ENCODE data around the gene SIVA1.
"Not testable (repeated sequence)": the region's sequence is repeated elsewhere in the genome, so short reads cannot be mapped to it uniquely, and the experiment has no call there.

SIVA1 gene

DNA sequence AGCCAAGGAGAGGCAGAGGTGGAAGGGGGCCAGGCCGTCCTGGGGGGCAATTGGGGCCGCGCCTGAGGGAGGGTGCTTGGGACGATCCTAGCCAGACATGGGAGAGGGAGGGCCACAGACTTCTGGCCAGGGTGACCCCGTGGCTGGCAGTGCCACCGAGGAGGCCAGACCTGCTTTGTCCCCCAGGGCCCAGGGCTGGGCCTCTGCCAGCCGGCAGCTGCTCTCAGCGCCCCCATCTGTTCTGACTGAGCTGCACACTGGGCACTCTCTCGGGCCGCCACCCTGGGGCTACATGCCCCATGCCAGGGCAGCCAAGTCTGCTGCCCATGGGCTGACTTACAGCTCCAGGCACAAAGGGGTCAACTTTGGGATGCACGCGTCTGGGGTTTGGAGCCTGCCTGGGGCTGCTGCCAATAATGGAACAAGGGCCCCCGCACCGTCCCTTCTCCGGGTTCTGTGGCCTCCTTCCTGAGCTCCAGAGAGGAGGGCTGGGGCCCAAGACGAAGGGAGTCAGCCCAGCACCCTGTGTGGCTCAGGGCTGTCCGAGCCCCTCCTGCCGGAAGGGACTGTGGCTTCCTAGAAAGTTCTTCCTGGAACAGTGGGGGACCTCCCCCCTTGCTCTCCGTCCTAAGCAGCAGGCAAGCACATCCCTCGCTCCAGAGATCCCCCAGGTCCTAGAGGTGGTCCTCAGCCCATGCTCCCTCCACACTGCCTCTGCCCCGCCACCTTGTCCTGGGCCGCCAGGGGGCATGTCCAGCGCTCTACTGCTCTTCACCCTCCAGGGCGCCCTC is 27.8 kb upstream of the SIVA1 start:
- Mint-ChIP-seq H3K36me3 (peaks cover 2% of the 10 kb centered on the region), H3K4me3 (peak overlapping the region; percentile 41), H3K9me3 (no peaks in the 10 kb centered on the region), H3K4me1 (no peaks in the 10 kb centered on the region), H3K27ac (no peak overlapping the region), H3K27me3 (peaks cover 29% of the 10 kb centered on the region)
- CTCF ChIA-PET = interaction anchor here (1.0 to 1.6 kb wide), 4 partner anchors 10 to 101 kb away, joined by 3 to 4 read pairs (median 3); no protein-coding TSS in a partner anchor
- no peak for DNase-seq

GRCh38 chr14:104725772-104726548 is 27.0 kb upstream of the SIVA1 start:
- no peak for DNase-seq
- peaks cover 2% of the 10 kb centered on the region for H3K36me3 Mint-ChIP-seq
- H3K9me3 Mint-ChIP-seq = no peaks in the 10 kb centered on the region
- peaks cover 29% of the 10 kb centered on the region for H3K27me3 Mint-ChIP-seq
- CTCF ChIA-PET = interaction anchor here (0.6 to 1.6 kb wide), 4 partner anchors 9 to 100 kb away, joined by 3 to 4 read pairs (median 3); no protein-coding TSS in a partner anchor
- H3K4me1 Mint-ChIP-seq = no peaks in the 10 kb centered on the region
- no peak overlapping the region for H3K27ac Mint-ChIP-seq
- no peak overlapping the region for H3K4me3 Mint-ChIP-seq

GRCh38 chr14:104726600-104727451 is 26.1 kb upstream of the SIVA1 start:
- no peak for DNase-seq
- H3K4me3 Mint-ChIP-seq = no peak overlapping the region
- H3K9me3 Mint-ChIP-seq = no peaks in the 10 kb centered on the region
- H3K4me1 Mint-ChIP-seq = no peaks in the 10 kb centered on the region
- peaks cover 2% of the 10 kb centered on the region for H3K36me3 Mint-ChIP-seq
- CTCF ChIA-PET = interaction anchor here (0.6 kb wide), 1 partner anchor 8 kb away, joined by 3 read pairs; no protein-coding TSS in a partner anchor
- H3K27me3 Mint-ChIP-seq = peaks cover 29% of the 10 kb centered on the region
- no peak overlapping the region for H3K27ac Mint-ChIP-seq

- Mint-ChIP-seq H3K4me1 (no peaks in the 10 kb centered on the region), H3K36me3 (no peaks in the 10 kb centered on the region), H3K4me3 (no peak overlapping the region), H3K9me3 (no peaks in the 10 kb centered on the region), H3K27ac (peak overlapping the region; percentile 24), H3K27me3 (peaks cover 29% of the 10 kb centered on the region)
- DNase-seq = no peak
- CTCF ChIA-PET = no interaction called here
Observed at GRCh38 chr14:104728631-104729030, 24.3 kb upstream of the SIVA1 start.

DNA sequence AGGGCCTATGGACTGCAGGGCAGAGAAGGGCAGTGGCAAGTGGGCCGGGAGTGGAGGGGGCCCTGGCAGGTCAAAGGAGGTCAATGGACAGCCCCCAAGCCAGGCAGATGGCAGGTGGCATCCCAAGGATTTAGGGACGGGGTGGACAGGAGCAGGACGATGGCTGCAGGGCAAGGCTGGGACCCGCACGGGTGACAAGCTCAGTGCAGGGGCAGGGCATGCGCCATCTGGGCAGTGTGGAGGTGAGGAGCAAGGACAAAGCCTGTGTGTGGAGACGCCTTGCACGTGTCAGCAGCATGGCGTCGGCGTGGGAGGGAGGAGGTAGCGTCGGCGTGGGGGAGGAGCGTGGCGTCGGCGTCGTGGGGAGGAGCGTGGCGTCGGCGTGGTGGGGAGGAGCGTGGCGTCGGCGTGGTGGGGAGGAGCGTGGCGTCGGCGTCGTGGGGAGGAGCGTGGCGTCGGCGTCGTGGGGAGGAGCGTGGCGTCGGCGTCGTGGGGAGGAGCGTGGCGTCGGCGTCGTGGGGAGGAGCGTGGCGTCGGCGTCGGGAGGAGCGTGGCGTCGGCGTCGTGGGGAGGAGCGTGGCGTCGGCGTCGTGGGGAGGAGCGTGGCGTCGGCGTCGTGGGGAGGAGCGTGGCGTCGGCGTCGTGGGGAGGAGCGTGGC is 23.6 kb upstream of the SIVA1 start:
- H3K27ac Mint-ChIP-seq, DNase-seq, H3K4me1 Mint-ChIP-seq, CTCF ChIA-PET, H3K4me3 Mint-ChIP-seq, H3K36me3 Mint-ChIP-seq, H3K9me3 Mint-ChIP-seq: not testable (repeated sequence)
- H3K27me3 Mint-ChIP-seq = peaks cover 32% of the 10 kb centered on the region

DNA sequence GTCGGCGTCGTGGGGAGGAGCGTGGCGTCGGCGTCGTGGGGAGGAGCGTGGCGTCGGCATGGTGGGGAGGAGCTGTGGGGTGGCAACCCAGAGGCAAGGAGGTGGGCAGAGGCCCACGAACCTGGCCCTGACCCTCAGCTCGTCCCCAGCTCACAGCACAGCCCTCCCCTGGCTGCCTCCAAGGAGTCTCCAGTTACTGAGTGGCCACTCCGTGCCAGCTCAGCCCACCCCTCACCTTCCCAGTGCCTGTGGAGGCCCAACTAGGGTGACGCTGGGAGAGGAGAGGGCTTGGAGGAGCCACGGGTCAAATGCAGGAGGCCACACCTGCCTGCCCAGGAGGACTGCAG is 23.1 kb upstream of the SIVA1 start:
- H3K9me3 Mint-ChIP-seq = no peaks in the 10 kb centered on the region
- CTCF ChIA-PET = no interaction called here
- no peaks in the 10 kb centered on the region for H3K36me3 Mint-ChIP-seq
- H3K27ac Mint-ChIP-seq = no peak overlapping the region
- H3K27me3 Mint-ChIP-seq = peaks cover 30% of the 10 kb centered on the region
- DNase-seq = no peak
- no peak overlapping the region for H3K4me3 Mint-ChIP-seq
- no peaks in the 10 kb centered on the region for H3K4me1 Mint-ChIP-seq

DNA sequence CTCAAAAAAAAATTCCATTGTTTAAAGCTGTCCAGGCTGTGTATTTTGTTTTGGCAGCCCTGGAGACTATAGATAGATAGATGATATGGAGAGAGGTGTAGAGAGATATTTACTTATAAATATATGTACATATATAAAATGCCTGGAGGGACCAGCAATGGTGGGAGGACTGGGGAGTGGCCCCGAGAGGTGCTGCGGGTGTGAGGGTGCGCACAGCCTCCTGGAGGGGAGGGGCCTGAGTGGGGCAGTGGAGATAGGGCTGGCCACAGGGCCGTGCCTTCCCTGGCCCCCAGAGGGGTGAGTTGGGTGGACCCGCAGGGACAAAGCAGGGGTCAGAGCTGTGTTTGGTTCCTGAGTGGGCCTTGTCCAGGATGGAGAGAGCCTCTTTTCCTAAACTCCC is 22.5 kb upstream of the SIVA1 start:
- DNase-seq = no peak
- CTCF ChIA-PET = no interaction called here
- H3K27ac Mint-ChIP-seq = no peak overlapping the region
- H3K36me3 Mint-ChIP-seq = no peaks in the 10 kb centered on the region
- H3K27me3 Mint-ChIP-seq = peaks cover 24% of the 10 kb centered on the region
- no peak overlapping the region for H3K4me3 Mint-ChIP-seq
- no peaks in the 10 kb centered on the region for H3K4me1 Mint-ChIP-seq
- no peaks in the 10 kb centered on the region for H3K9me3 Mint-ChIP-seq

DNA sequence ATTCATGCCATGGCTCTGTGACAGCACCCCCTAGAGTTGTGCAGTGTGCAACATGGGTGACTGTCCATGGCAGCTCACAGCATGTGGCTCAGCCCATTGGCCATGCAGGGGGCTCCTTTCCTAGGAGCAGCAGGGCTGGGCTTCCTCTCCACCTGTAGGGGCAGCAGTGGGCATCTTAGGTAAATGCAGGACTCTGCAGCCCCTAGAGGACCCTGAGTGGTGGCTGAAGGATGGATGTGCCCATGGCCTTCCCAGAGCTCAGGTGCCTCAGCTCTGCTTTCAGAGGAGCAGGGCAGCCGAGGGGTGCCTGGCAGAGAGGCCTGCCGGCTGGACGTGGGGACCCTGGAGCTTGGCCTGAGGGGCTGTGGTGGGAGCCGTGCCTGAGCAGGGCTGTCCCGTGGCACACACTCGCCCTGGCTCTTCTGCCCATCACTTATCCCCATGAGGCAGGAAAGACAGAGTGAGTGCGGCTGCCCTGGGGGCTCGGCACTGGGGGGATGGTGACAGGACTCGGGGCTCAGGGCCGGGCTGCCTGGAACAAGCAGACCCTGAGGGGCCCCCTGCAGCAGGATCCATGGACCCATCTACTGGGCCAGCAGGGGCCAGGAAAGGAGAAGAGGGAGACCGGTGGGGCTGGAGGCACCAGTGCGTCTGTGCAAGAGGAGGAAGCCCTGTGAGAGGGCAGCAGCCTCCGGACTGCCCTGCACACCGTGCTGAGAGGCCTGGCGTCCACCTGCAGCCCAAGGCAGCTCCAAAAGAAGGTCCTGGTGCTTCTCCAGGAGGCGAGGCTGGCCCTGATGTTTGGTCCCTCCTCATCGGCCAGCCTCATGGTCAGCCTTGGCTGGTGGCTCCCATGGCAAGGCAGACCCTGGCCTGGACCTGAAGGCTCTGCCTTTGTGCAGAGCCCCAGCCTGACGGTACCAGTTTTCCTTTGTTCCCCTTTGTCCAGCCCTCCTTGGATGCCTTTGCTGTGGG is 21.3 kb upstream of the SIVA1 start:
- Mint-ChIP-seq H3K4me3 (no peak overlapping the region), H3K36me3 (no peaks in the 10 kb centered on the region), H3K4me1 (no peaks in the 10 kb centered on the region), H3K27me3 (peaks cover 18% of the 10 kb centered on the region), H3K27ac (no peak overlapping the region), H3K9me3 (no peaks in the 10 kb centered on the region)
- CTCF ChIA-PET = no interaction called here
- DNase-seq = no peak

GRCh38 chr14:104732355-104732804 is 20.6 kb upstream of the SIVA1 start:
- CTCF ChIA-PET = interaction anchor here (1.1 kb wide), 1 partner anchor 15 kb away, joined by 3 read pairs; no protein-coding TSS in a partner anchor
- no peaks in the 10 kb centered on the region for H3K9me3 Mint-ChIP-seq
- H3K27me3 Mint-ChIP-seq = peaks cover 14% of the 10 kb centered on the region
- no peak overlapping the region for H3K27ac Mint-ChIP-seq
- no peaks in the 10 kb centered on the region for H3K36me3 Mint-ChIP-seq
- H3K4me3 Mint-ChIP-seq = no peak overlapping the region
- H3K4me1 Mint-ChIP-seq = no peaks in the 10 kb centered on the region
- DNase-seq = no peak

- CTCF ChIA-PET = interaction anchor here (1.1 kb wide), 1 partner anchor 15 kb away, joined by 3 read pairs; no protein-coding TSS in a partner anchor
- Mint-ChIP-seq H3K4me1 (no peaks in the 10 kb centered on the region), H3K36me3 (no peaks in the 10 kb centered on the region), H3K27me3 (peaks cover 9% of the 10 kb centered on the region), H3K27ac (no peak overlapping the region), H3K4me3 (no peak overlapping the region), H3K9me3 (no peaks in the 10 kb centered on the region)
- DNase-seq = no peak
Observed at GRCh38 chr14:104732931-104733681, 19.8 kb upstream of the SIVA1 start.

DNA sequence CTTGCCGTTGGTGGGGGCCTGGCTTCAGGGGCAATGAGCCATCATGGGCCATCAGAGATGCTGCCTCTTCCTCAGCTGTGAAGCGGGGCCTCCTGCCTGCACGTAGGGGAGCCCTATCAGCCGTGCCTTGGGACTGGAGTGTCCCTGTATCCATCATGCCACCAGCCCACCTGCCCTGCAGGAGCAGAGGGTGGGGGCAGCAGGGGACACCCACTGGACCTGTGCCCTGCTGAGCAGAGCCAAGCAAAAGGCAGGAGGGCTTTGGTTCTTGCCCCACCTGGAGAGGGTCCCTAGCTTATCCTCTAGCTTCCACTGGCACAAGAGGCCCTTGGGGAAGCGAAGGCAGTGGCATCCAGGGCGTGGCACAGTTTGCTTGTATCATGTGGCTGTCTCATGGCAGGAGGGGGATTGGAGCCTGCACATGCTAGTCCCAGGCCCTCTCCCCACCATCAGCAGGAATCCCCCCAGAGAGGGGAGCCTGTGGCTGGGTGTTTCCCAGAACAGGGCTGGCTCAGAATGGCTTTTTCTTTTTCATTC is 18.8 kb upstream of the SIVA1 start:
- Mint-ChIP-seq H3K9me3 (no peaks in the 10 kb centered on the region), H3K36me3 (no peaks in the 10 kb centered on the region), H3K27ac (no peak overlapping the region), H3K4me3 (no peak overlapping the region), H3K4me1 (no peaks in the 10 kb centered on the region), H3K27me3 (peaks cover 16% of the 10 kb centered on the region)
- CTCF ChIA-PET = interaction anchor here (1.0 kb wide), 1 partner anchor 8 kb away, joined by 3 read pairs; no protein-coding TSS in a partner anchor
- DNase-seq = no peak

GRCh38 chr14:104734601-104734990 is 18.4 kb upstream of the SIVA1 start:
- Mint-ChIP-seq H3K9me3 (no peaks in the 10 kb centered on the region), H3K27me3 (peaks cover 16% of the 10 kb centered on the region), H3K27ac (no peak overlapping the region), H3K4me3 (no peak overlapping the region), H3K36me3 (no peaks in the 10 kb centered on the region), H3K4me1 (no peaks in the 10 kb centered on the region)
- CTCF ChIA-PET = interaction anchor here (1.0 kb wide), 1 partner anchor 8 kb away, joined by 3 read pairs; no protein-coding TSS in a partner anchor
- no peak for DNase-seq
